Gastrocnemius medialis (tissue), 4 donors: ENCODE data around the gene PLCB2.

Experiments
- CTCF ChIP-seq, 5 experiments: fragments of 450-650 bp in 3 of 5; fragments of 200-600 bp in 2 of 5; sonication (generic) in 2 of 5; IDR thresholded peaks in 4 of 5; conservative IDR thresholded peaks in 1 of 5; 1 replicate in 4 of 5; 2 replicates in 1 of 5; pipeline ENCODE4 v1.5.1; 2016 to 2019; ENCODE audit warnings: antibody characterized with exemption in 5 of 5, mild to moderate bottlenecking in 3 of 5, moderate library complexity in 3 of 5
- POLR2A ChIP-seq, 2 donors: fragments of 450-650 bp; IDR thresholded peaks; one replicate each; pipeline ENCODE4 v1.6.1; 2017; ENCODE audit warnings: antibody characterized with exemption in 2 of 2, mild to moderate bottlenecking in 2 of 2, moderate library complexity in 2 of 2

GRCh38 chr15:40297356-40297755, 10.4 kb downstream of the PLCB2 start:
- TF ChIP-seq CTCF (IDR thresholded peaks at IDR 0.05 in 4 of 5, conservative IDR thresholded peaks at IDR 0.05 in 1 of 5), result no peak
- no peak for TF ChIP-seq POLR2A (IDR thresholded peaks at IDR 0.05)
